Stimulated activated CD4-positive, alpha-beta T cell treated with anti-CD3 and anti-CD28 coated beads, Interleukin-15, amount 100 ng/mL, for 1 hour (primary cell): ENCODE measurements around the gene NOL4L.

Source experiments
- DNase-seq, 2 donors: peaks; one replicate each; pipeline ENCODE4 v3.0.0-alpha.2; 2020; ENCODE audit warnings: low read depth in 1 of 2, low spot score in 1 of 2

The NOL4L gene, protein sequence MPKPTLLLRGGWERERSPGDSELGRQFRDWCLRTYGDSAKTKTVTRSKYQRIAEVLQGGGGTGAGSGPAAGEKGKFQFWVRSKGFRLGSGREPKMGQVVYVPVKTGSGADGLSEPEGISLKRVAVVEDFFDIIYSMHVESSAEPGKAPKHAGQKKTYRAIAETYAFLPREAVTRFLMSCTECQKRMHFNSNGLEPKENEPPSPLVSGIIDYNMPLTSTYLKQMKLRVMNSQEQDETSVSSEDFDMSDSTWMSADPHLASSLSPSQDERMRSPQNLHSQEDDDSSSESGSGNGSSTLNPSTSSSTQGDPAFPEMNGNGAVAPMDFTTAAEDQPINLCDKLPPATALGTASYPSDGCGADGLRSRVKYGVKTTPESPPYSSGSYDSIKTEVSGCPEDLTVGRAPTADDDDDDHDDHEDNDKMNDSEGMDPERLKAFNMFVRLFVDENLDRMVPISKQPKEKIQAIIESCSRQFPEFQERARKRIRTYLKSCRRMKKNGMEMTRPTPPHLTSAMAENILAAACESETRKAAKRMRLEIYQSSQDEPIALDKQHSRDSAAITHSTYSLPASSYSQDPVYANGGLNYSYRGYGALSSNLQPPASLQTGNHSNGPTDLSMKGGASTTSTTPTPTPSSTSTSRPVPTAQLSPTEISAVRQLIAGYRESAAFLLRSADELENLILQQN

DNA sequence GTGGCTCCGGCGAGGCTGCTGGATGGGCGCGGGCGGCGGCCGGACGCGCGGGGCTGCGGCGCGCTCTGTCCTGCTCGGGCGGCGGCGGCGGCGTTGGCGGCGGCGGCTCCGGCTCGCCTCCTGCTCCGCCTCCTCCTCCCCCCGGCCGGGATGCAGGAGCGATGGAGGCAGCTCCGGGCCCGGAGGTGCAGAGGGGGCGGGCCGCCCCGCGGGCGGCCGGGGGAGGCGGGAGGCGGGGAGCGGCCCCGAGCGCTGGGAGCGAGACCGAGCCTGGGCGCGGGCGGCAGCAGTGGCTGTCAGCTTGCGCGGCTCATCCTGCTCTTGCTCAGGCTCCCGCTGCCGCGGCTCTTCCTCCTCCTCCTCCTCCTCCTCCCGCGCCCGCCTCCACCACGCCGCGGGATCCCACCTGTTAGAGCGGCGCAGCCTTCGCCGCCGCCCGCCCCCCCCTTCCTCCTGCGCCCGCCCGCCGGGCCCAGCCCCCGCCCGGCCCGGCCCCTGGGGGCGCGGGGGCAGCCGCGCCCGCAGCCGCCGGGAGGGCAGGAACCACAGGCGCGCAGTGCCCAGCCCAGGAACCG is at the start of gene NOL4L:
TSS of gene NOL4L (minus strand) at position 323 of the 575 bp plus-strand sequence. CDS start 443 bp downstream, outside the sequence.
- DNase-seq: no peak

DNA sequence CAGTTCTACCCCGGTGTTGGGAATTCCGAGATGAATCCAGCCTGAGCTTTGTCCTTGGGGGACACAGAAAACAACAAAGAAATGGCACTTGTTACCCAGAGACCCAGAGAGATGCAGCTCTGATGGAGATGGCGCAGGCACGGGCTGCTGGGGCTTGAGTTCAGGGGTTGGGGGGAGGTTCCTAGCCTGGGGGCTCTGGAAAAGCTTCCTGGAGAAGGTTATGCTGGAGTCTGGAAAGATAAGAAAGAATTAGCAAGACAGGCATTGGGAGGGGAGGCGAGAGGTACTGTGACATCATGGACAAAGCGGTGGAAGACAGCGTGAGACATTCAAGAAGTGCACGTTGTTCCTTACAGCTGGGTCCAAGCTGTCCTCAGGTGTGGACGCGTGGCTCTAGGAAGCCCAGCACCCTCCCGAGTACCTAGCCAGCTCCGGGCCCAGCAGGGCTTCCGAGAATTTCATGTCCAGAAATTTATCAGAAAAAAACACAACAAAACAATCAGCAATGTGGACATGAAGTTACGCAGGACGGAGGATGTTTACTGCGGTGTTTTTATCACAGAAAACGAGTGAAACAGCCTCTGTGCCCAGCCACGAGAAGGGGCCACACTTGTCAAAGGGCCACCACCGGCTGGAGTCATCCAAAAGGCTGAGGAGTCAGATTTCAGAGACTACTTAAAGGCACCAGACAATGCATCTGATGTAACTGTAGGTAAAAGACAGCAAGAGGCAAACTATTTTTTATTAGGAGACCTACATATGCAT is 49.1 kb upstream of the NOL4L start:
- DNase-seq: no peak

DNA sequence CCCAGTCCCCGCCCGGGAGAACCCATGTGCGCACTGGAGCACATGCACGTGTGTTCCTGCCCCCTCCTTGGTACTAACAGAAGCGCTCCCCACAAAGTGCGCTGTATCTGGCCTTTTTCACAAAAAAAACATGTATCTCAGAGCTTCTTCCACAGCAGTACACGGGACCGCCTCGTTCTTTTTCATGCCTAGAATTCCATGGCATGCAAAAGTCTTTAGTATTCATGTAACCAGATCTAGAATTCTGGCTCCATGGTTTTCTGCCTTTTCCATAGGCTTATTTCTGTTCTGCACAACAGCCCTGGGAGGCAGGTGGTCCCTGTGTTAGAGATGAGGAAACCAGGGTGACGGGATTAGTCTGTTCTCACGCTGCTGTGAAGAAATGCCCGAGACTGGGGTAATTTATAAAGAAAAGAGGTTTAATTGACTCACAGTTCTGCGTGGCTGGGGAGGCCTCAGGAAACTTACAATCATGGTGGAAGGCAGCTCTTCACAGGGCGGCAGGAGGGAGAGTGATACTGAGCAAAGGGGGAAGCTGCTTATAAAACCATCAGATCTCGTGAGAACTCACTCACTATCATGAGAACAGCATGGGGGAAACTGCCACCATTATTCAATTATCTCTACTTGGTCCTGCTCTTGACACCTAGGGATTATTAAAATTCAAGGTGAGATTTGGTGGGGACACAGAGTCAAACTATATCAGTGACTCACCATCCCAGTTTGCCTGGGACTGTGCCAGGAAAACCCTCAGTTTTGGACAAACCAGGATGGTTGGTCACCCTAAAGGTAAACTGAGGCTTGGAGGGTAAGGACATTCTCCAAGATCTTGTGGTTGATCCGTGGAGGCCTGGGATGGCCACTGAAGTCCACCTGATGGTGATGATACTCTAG is 47.6 kb upstream of the NOL4L start:
- no peak for DNase-seq

DNA sequence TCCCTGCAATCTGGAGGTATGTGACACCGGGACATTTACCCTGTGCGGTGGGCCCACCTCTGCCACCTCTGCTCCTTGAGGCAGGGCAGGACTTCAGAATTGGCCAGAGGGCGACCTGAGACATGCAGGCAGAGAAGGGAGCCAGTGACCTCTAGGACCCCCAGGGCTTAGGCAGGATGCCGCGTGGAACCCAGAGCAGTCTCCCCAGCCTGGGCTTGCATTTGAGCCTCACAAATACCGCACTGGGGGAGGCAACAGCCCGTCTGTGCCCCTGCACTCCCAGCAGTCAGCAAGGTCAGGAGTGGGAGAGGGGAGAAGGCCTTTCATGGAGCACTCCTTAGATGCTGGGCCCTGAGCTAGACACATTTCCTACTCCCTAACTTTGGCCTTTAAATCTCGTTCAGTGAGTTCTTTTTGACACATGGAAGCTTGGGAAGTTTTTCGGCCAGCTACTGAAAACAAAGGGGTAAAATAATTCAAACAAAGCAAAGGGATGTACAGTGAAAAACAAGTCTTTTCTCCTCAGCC is 46.9 kb upstream of the NOL4L start:
- DNase-seq: no peak

DNA sequence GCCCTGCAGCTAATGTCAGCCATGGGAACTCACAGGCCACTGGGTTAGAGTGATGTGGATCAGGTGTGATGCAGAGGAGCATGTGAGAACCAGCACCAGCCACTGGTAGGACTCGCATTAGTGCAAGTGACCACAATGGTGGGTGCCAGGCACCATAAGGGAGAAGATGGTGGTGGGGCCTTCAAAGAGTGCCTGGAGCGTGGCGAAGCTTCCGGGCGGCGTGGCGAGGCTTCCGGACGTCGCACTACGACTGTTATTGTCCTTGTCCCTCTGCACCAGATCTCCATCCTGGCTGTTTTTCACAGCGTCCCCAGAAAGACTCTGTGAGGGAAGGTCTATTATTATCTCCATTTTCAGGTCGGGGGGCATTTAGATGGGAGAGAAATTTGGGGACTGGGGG is 44.7 kb upstream of the NOL4L start:
- no peak for DNase-seq

DNA sequence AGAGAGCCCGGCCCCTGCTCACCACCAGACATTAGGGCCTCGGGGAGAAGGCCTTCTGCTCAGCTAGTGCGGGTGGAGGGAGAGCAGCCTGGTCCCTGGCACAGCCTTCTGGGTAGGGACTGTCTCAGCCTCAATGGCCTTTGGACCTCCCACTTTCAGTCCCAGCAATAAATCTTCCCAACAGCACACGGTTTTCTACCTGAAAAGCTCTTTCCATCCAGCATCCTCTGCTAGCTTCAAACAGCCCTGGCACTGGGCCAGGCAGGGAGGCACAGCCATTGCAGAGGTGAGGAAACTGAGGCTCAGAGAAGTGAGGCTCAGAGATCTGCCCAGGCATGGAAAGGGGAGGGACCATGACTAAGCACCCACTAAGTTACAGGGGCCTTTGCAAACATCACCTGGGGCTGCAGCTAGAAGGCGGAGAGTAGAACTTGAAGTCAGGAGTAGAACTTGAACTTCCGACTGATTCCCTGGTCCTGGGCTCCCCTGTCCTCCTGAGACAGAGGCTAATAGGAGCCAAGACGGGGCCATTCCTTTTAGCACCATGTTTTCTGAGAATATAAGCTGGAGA is 43.9 kb upstream of the NOL4L start:
- DNase-seq: no peak

DNA sequence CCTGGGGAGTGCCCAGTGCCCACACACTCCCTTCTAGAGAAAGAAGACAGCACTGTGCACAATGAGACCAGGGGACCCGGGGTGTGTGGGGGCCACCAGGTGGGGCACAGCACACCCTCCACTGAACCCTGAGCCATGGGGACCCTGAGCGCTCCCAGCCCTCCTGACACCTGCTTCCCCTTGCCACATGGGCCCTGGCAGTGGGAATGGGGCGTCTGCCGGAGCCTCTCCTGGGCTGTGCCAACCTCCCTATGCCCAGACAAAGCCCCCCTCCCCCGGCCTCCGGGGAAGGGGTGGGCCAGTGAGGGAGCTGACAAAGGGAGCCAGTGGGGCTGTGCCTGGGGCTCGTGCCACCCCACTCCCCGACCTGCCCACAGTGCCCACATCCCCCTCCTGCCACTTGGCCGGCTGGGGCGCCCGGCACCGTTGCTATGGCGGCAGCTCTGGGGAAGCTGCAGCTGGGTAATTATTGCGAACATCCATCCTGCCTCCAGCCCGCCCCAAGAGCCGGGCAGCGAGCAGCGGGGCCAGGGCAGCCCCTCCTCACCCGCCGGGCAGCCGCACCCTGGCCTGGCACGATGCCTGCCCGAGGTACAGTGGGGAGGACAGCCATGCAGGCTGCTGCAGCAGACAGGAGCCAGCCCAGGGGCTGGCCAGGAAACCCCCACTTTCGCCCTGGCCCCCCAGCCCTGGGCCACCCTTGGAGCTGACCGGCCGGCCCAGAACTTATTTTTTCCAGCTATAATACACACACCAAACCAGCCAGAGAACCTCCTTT is 41.9 kb upstream of the NOL4L start:
- DNase-seq: no peak

DNA sequence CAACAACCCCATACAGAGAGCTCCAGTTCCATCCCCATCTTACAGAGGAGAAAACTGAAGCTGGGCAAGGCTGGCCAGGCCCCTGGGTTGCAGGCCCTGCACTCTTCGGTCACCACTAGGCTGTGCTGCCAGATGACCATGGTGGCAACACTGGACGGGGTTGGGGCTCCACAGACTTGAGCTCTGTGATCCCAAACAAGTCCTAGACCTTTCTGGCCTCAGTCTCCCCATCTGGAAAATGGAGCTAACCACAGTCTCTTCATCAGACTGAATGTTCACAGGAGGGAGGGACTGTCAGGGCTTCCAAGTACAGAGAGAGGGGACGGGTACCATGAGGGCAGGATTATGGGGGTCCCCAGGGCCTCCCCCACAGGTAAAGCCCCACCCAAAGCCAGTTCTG is 41.3 kb upstream of the NOL4L start:
- DNase-seq: no peak

DNA sequence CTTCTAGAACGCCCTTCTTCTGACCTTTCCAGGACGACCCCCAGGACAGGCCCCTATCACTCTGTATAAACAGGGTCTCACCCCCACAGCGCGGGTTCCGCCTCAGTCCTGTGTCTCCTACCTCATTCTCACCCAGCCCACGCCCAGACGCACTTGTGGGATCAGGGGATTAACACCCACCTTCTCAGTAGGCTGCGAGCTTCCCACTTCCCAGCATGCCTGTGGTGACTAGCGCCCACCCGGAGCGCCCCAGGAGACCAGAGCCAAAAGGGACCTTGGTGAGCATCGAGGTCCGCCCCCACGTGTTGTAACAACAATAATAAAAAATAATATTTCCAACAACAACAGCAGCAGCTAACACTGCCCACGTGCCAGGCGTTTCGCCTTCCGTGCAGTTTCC is 40.9 kb upstream of the NOL4L start:
- DNase-seq: no peak

DNA sequence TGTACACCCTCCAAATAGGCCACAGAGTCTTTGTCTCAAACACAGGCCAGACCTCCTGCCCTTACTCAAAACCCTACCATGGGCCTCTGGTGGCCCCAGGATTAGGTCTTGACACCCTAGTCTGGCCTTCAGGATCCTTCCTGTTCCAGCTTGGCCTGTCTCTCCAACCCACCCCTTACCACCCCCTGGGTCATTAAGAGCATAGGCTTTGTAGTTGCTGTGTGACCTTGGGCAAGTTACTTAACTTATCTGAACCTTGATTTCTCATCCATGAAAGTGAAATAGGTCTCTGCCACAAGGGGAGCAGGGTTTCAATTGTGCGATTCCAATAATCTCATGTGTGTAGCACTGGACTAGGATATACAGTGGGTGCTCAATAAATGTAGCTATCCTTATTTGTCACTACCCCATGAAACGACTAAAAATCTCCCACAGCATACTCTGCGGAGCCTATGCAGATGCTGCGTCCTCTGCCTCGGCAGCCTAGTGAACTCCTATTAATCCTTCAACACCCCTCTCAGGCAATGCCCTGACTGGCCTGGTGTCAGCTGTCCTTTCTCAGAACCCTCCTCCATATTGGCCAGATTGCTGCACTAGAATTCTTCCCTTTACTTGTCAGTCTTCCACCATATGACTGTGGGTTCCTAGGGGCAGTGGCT is 39.7 kb upstream of the NOL4L start:
- no peak for DNase-seq

DNA sequence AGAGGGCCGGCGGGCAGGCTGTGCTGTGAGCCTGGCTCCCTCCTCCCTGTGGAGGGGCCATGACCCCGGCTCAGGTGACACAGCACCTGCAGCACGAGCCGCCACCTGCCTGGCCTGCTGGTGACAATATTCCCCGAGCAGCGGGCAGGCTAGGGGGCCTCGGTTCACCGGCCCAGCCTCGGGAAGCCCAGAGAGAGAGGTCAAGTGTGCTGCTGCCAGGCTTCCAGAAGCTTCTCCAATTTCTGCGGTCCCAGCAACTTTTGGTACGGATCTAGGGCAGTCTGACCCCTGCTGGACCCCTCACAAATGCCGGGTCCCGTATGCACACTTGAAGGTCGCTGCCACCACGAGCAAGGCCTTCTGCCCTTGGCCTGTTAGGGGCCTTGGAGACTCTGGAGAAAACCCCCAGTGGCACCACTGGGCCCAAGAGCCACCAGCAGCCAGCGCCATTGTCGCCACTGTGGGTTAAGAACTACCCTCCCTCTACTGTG is 38.6 kb upstream of the NOL4L start:
- DNase-seq: no peak

DNA sequence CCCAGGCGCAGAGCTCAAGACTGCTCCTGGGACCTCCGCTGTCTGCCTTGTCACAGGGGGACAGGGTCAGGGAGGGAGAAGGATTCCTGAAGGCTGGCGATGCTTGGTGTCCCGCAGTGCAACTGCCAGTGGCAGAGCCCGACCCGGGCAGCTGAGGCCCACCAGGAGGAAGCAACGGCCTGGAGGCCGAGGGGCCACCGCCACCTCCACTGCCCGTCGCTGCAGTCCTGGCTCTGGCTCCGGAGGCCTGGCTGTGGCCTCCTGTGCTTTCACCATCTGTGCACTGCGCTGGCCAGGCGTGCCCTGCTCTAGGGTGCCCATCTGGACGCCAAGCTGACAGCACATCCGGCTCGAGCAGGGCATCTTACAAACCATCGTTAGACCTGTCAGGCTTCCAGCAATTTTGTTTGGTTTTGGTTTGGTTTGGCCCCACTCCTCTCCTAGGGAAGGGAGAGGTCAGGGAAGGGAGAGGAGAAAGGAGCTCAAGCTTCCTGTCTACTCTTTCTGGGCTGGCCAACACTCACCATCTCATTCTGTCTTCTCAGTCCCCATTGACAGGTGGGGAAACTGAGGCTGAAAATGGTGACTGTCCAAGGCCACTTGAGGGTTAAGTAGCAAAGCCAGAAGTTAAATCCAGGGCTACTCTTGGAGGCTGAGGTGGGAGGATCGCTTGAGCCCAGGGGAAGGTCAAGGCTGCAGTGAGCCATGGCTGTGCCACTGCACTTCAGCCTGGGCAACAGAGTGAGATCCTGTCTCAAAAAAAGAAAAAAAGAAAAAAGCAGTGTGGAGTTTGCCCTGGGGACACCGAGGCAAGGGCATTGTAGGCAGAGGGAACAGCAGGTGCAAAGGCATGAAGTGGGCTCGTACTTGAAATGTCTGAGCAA is 37.7 kb upstream of the NOL4L start:
- no peak for DNase-seq

DNA sequence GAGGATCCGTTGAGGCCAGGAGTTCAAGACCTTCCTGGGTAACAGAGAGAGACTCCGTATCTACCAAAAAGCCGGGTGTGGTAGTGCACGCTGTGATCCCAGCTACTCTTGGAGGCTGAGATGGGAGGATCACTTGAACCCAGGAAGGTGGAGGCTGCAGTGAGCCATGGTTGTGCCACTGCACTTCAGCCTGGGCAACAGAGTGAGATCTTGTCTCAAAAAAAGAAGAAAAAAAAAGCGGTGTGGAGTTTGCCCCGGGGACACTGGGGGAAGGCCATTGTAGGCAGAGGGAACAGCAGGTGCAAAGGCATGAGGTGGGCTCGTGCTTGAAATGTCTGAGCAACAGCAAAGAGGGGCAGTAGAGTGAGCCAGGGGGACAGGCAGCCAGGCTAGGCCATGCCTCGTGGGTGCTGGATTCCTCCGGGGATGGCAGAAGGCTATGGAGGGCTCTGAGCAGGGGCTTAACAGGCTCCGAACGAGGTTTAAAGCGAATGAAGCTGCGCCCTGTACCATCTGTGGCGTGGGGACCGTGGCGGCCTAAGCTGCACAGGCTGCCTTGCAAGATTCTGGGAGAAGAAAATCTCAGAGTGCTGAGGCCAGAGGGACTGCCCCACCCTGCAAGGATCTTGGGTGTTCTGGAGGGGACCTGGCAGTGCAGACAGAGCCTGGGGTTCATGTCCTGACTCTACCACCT is 36.9 kb upstream of the NOL4L start:
- DNase-seq: no peak

DNA sequence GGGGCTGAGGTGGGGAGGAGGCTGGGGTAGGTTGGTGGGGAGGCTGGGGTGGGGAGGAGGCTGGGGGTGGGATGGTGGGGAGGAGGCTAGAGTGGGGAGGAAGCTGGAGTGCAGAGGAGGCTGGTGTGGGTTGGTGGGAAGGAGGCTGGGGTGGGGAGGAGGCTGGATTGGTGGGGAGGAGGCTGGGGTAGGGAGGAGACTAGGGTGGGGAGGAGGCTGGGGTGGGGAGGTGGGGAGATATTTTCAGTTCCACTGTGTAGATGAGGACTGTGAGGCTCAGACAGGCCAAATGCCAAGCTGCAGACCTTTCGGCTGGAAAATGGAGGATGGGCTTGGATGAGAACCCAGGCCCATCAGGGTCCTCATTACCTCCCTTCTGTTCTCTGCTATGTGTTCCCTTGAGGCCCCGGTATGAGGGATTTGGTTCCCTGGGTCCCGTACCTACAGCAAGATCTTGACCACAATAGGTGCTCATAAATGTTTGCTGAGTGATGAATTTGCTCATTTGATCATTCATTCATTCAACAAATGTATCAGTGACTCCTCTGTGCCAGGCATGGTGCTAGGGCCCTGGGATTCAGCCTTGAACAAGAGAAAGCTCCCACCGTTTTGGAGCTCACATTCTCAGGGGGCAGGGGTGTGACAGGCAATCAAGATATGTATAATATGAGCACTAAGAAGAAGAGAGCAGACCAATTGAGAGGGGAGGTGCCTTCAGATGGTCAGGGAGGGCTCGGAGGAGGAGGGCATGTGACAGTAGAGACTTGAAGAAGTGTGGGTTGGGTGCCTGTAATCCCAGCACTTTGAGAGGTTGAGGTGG is 36.1 kb upstream of the NOL4L start:
- no peak for DNase-seq

DNA sequence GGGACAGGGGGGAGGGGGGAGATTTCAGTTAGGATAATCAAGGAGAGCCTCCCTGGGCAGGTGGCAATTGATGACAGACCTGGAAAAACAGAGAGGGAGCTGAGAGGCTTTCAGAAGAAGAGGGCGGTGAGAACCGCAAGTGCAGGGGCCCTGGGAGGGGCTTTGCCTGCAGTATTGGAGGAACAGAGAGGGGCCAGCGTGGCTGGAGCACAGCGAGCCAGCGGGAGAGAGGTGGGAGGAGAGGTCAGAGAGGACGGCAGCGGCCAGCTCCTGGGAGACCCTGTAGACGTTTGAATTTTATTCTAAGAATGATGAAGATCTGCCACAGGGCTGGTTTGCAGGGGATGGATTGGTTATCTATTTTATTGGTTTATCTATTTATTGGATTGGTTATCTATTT is 34.5 kb upstream of the NOL4L start:
- DNase-seq: no peak

DNA sequence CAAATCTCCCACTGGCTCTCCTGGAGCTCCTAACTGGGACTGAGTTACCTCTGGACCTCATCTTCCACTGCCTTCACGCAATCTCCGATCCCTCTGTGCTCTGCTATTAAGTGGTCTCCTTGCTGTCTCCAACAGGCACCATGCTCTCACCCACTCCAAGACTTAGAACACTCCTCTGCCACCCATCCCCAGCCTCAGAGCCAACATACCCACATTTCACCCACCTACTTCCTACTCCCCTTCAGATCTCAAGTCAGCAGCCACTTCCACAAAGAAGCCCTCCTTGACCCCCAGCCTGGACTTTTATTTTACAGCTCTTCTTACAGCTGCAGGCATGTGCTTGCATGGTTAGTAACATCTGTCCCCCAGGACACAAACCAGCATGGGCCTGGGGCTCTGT is 29.6 kb upstream of the NOL4L start:
- DNase-seq: no peak
